ENCODE measurements around the gene GALNT12.
A peak's percentile ranks its signal among the peaks of the same experiment; 100 is the strongest.

GALNT12 gene

DNA sequence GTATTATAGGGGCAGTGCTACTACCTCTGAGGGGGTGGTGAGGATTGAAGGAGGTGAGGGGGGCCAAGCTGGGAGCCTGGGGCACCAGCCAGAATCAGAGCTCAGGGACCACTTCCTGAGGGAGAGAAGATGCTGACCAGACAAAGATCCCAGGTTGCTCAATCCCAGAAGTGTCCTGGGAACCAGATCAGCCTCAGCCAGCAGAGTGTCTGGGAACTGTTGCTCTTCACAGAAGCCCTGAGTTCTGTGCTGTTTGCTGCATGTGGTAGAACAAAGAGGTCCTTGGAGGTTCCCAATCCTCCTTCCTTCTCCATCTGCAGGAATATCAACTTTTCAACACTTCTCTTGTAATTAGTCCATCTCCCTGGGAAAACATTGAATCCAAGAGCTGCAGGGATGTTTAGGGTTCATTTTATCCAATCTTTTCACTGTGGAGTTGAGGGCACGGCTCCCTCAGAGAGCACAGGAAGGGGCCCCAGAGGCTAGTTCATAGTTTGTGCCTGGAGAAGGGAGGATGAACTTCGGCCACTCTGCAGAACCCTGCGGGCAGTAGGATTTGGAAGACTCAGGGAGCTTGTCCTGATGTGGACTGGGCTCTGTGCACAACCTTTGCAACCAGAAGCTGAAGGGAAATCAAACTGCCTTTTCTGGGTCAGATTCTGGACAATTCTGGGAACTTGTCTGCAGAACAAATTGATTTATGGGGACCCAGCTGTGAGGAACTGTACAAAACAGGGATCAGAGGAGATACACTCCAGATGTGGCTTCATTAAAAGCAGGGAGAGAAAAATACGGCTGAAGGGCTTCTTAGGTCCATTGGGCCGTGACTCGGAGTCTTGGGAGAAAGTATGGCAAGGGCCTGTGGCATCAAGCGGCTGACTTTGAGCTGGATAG lies 57.1 kb downstream of the GALNT12 start:
- DNase-seq: no peak

DNA sequence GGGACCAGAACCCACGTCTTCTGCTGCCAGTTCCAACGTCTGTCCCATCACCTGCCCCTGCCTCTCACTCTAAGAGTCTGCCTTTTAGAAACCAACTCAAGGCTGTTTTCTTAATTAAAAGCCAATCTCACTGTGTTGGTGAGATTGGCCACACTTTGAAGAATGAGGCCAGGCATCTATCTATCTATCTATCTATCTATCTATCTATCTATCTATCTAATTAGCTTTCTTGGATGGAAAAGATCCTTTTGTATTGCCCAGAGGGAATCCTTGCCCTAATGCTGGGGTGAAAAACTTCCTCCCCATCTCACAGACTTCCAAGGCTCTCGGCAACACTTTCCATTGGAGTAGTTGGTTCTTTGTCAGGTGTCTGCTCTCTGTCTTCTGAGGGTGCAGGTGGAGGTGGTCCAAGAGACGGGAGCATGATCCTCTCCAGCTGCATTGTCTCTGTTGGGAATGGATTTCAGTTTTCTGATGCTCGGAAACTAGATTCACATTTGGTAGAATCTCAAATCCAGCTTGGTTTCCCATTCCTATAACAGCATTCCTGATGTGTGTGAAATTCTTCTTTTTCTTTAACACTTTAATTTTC lies 57.9 kb downstream of the GALNT12 start:
- no peak for DNase-seq

DNA sequence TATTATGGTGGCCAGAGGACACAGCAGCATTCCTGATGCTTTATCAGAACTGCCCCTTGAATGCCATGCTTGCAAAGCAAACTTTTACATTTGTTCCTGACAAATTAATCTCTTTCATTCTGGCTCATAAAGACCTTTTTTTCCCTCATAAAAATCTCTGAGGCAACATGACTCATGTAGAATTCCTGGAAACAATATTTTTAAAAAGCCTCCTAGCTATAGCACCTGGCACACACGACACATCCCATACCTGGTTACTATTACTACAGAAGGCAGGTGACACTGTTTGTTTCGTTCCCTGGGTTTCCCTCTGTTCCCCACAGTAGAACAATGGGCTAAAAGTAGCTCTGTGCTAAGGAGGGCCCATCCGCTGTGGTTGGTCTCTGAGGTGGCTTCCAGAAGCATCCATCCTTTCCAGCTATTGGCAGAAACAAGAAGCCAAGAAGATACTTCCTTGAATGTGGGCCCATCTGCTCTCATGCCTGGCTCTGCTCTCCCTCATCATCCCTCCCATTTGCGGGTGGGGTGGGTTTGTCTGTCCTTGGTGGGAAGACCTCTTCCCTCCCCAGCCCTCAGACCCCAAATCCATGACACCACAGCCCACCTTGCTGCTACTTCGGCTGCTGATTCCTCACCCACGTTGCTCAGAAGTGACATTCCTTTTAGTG lies 59.1 kb downstream of the GALNT12 start:
- DNase-seq: no peak

DNA sequence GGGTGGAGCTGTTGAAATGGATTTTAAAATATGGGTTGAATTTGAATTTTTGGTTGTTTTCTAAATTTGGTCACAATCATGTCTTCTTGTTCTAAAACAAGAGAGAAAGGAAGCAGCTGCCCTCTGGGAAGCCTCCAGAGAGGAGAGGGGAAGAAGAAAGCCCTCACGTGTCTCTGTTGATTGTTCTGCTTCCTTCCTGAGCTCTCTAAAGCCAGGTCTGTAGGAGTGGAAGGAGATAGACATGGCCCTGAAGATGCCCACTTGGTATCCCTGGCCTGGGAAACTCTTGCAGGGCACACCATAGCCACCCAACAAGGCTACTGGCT lies 59.6 kb downstream of the GALNT12 start:
- no peak for DNase-seq

DNA sequence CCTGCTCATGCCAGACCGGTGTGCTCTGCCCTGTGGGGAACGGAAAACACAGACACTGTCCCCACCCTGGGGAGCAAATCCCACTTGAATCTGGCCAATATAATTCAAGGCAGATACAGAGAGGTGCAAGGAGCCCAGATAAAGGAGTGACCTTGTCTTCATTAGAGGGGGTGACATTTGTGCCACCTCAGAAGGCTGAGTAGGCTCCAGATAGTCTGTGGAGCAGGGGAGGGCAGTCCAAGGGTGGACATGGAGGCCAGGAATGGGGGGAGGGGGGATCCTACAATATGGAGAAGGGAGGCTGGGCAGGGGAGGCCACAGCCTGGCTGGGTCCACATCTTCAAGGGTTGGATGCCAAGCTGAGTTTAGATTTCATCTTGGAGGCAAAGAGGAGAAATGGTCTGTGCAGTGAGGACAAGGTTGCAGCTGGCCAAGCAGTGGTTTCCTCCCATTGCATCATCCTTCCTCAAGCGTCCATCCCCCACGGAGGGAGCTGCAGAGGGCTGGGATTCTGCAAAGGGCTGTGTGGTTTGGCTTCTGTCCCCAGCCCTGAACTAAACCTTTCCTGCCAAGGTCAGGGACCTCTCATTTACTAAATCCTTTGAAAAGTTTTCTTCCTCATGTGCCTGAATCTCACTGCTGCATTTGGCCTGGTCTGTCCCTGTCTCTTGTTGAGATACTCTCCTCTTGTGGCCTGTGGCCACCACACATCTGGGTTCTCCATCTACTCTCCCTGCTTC lies 60.1 kb downstream of the GALNT12 start:
- peak; percentile 57 for DNase-seq

DNA sequence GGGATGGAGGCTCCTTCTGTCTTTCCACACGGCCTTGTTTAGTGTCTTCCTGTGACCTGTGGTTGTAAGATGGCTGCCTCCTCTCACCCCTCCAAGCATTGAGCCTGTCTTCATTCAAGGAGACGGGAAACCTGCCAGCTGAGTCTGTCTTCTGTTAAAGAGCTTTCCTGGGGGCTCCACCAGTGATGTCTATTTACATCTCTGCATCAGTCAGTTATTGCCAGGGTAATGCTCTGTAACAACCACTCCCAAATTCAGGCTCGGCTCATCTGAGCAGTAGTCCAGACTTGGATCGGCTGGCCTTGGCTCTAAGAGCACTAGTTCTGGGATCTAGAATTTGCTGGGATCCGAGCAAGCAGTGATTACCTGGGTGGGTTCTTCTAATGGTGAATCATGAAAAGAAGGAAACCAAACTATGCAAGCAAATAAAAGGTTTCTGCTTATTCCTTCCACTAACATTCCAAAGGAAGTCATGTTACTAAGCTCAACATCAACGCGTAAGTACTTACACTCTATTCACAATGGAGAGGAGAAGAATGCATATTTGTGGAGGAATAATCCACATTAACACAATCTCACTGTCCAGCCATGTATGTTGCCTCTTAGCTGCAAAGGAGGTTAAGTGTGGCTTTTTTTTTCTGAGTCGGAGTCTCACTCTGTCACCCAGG lies 61.7 kb downstream of the GALNT12 start:
- no peak for DNase-seq

DNA sequence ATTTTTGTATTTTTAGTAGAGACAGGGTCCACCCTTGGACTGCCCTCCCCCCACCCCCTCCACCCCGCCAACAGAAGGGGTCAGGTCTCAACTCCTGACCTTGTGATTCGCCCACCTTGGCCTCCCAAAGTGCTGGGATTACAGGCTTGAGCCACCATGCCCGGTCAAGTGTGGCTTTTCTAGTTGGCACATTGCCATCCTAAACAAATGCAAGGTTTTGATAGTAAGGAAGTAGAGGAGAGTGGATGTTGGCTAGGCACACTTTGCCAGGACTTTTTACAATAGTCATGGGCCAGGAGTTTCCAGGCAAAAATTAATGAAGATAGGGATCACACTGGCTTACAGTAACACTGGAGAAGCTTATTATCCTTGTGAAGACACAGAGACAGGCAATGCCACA lies 62.4 kb downstream of the GALNT12 start:
- no peak for DNase-seq

DNA sequence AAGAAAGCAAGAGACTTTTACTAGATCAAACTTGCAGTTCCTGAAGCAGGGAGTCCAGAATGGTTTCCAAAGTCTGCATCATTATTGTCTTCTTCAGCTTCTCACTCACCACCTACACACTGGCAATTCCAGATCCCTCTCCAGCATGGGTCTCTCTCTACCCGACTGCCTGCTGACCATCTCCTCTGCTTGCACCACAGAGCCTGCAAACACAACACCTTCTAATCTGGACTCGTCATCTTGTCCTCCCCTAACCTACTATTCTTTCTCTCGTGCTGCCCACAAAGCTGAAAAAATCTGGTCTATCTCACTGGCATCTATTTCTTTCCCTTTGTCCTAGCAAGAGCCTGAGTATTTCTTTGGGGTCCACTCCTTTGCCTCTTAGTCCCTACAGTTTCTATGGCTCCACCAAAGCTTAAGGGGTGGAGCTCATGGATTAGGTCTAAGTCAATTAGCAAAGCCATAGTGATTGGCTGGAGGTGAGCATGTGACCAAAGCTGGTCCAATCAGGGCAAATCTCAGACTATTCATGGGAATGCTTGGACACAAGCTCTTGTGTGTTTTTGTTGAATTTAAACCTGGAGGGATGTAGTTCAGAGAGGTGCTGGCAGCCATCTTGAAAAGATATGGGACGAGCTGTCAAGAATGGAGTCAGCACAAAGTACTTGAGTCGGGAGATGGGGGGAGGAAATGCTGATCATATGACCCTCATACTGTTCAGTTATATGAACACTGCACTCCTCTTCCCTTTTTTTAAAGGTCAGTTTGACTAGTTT lies 63.5 kb downstream of the GALNT12 start:
- DNase-seq: peak; percentile 49

DNA sequence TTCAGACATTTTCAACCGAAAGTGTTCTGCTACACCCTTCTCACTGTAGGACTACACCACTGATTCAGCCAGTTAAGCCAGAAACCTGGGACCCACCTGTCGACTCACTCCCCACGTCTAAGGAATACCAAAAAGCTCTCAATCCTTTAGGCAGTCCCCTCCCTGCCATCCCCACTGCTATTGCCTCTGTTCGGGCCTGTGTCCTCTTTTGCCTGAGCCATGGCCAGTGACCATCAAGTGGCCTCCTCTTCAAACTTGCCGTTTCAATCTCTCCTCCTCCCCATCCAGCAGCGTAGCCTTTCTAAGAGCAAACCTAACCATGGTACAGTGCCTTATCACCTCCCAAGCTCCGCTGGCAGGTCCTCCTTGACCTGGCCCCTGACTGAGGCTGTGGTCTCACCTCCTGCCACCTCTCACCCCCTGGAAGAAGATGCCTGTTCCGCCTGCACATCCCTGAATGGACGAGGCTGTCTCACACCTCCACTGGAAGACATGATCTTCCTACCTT lies 64.1 kb downstream of the GALNT12 start:
- DNase-seq: no peak

DNA sequence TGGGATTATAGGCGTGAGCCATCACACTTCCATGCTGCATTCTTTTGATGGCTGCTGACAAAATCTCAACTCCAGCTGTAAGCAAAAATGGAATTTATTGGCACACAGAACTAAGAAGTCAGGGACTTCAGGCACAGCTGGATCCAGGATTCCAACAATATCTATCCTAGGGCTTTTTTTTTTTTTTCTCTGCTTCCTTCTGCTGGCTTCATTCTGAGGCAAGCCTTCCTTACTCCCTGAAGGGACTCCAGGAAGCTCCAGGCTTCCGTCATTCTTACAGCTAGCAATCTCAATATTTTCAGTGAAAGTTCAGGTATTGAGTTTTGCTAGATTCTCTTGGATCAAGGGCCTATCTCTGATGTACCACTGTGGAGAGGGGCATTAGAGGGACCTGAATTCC lies 66.1 kb downstream of the GALNT12 start:
- DNase-seq: no peak

DNA sequence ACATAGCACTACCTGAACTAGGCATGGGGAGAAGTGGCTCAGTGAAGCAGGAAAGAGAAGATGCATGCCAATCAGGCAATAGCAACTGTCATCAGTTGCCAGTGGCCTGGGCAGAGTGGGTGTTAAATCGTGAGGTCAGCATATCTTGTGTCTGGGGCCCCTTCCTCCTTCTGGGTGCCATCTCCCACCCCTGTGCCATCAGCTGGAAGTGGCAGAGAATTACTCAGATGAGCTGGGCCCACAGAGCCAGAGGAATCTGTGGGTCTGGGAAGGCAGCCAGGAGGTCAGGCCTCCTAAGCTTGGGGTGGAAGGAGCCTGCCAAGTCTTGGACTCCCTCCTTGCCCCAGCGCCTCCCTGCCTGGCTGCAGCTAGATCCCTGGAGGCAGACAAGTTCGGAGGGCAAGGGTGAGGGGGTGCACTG lies 66.5 kb downstream of the GALNT12 start:
- peak; percentile 46 for DNase-seq

DNA sequence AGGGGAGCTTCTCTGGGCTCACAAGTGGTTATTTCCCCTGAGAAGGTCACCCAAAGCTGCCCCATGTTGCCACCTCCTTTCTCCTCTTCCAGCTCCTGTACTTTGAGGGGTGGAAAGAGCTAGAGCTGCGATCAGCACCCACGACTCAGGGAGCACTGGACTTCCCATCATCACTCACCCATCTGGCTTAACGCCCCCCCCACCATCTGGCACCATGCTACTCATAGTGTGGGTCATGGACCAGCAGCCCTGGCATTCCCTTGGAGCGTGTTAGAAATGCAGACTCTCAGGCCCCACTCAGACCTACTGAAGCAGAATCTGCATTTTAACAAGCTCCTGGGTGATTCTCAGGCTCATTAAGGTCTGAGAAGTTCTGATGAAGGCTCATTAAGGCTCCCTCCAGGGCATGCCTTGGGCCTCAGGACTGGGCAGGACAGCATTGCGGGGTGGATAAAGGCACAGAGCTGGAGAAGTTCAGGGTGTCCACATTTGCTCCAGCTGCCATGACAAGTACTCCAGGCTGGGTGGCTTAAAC lies 67.3 kb downstream of the GALNT12 start:
- DNase-seq: no peak

DNA sequence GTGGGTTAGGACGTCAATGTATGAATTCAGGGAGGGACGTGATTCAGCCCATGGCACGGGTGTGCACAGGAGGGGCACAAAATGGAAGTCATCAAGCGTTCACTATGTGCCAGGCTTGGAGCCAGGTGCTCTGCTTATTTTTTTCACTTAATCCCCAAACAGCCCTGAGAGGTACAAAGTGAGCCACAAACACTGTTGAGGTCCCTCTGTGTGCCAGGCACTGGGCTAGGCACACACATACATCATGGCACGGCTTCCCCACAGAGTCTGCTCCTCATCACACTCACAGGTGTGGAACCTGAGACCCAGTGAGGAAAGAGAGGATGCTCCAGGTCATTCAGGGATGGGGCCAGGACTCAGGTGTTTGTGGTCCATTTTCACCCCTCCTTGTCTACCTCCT lies 68.1 kb downstream of the GALNT12 start:
- no peak for DNase-seq

DNA sequence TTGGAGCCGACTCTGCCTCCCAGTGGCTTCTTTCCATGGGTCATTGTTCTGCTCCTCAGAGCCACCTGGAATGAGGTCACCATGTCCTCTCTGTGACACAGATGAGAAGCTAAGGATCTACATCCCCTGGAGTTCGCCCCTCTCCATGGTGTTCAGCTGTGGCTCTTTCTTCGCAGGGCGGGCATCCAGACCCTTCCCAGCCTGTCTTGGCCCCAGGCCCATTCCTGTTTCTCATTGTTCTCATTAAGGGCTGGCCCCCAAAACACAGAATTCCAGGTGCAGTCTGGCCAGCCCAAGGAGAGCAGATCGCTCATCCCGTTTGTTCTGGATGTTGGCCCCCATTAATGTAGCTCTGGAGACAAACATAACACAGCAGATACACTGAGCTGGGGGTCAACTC lies 69.8 kb downstream of the GALNT12 start:
- DNase-seq: no peak

DNA sequence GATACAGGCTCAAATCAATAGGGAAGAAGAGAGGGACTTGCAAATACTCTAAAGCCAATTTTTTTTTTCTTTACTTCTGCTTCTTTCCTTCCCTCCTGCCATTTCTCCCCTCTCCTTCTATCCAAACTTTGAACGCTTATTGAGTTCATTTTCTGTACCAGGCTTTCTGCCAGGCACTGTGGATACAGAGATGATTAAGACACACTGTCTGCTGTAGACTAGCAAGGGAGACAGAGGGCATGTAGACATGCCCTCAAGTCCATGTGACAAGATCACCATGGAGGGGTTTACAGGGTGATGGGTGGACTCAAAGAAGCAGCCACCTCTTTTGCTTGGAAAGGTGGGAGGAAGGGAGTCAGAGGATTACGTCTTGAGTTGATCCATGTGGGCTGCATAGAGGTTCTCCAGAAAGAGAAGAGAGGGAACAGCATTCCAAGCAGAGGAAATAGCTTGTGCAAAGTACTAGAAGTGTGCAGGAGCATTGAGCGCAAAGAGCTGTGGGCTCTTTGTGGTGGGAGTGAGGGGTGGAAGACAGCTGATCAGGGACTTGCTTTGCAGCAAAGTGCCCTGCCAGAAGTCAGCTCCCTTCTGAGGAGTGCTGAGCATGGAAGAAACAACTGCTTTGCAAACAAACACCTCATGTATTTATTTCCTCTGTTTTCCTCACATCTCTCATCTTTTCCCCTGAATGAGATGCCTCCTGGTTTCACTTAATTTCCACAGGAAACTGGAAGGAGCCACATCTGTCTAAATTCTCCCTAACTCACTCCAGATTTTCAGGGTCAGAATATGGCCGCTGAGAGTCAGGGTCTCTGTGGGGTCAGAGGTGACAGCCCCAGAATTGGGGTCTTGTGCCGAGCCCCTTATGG lies 71.9 kb downstream of the GALNT12 start:
- DNase-seq: no peak

DNA sequence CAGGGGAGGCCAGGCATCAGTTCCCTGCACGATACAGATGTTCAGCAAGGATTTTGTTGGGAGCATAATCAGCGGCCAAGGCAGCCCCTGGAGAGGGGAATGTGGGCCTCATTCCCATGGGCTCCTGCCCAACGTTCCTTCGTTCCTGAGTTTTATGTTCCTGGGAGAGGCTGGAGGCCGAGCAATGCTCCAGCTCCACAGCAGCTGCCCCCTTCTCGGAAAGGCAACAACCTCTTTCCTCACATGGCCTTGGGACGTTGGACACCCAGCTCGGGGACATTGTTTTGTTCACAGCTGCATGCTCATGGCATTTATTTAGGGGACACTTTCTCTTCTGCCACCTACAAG lies 72.5 kb downstream of the GALNT12 start:
- DNase-seq: no peak

DNA sequence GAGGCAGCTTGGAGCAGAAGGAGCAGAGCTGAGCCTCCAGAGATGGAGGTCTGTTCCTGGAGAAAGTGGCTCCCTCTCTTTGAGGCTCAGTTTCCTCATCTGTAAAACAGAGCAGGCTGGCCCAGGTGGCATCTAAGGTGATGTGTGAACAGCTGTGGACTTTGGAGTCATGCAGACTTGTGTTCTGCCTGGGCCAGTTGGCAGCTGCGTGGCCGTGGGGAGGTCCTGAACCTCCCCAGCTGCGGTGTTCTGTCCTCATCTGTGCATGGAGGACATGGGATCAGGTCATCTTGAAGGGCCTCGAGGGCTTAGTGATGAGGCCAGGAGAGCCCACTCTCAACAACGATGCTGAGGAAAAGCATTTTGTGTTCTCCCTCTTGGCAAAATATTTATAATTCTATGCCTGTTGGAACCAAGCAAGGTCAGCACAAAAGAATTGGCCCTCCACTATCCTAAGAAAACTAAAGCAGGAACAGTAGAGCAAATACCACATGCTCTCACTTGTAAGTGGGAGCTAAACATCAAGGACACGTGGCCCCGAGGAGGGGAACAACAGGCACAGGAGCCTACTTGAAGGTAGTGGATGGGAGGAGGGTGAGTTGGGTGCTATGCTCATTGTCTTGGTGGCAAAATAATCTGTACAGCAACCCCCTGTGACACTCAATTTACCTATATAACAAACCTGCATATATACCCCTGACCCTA lies 73.0 kb downstream of the GALNT12 start:
- DNase-seq: no peak

DNA sequence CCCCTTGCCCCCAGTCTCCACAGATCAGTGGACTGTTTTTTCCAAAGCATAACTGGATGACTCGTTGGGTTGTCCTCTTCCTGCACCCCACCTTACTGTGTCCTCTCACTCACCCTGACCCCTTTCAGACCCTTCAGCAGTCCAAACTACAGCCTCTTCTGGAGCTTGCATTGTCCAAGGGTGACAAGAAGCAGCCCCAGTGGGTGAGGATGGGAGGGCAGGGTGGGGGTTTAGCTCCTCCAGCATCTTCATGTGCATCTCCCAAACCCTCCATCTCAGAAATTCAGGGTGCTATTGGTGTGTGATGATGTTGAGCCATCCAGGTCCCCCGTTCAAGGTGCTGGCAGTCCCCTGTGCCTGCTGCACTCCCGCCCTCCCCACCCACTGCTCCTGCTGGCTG lies 73.9 kb downstream of the GALNT12 start:
- no peak for DNase-seq

DNA sequence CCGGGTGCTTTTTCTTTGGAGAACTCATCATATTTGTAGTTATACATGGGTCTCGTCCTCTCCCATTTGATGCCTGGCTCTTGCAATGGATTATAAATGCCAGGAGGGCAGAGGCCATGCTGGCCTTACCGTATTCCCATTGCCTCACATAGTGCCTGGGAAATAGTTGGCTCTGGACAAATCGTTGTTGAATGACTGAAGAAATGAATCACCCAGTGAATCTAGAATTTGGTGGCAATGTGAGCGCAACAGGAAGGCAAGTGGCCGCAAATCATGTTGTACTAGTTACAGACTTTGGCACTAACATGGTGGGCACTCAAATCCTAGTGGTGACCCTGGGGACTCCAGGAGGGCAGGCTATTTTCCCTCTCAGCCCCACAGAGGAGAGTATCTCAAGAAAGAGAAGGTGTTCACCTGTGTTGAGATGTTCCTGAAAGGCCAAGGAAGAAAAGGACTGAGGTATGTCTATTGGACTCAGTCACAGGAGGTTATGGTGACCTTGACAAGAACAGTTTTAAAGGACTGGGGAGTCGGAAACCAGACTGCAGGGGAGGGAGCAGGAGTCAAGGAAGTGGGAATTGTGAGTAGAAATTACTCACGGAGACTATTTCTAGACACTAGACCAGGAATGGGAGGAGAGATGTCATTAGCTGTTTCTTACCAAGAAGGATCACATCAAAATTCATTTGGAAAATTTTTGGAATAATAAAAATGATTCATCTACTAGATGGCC lies 74.5 kb downstream of the GALNT12 start:
- no peak for DNase-seq
